Measurements from ENCODE around the gene BNIP3. TPM values are rescaled to one million over a fixed set of nuclear protein-coding genes. Genes with fewer than 3 reads are reported as not detected.

BNIP3 gene
- total and polyA plus RNA-seq, 2 of the 13 experiments (the other 11 are each of a cell fraction or from before 2014, with no cell fraction given), result 73.7 to 223 TPM

DNA sequence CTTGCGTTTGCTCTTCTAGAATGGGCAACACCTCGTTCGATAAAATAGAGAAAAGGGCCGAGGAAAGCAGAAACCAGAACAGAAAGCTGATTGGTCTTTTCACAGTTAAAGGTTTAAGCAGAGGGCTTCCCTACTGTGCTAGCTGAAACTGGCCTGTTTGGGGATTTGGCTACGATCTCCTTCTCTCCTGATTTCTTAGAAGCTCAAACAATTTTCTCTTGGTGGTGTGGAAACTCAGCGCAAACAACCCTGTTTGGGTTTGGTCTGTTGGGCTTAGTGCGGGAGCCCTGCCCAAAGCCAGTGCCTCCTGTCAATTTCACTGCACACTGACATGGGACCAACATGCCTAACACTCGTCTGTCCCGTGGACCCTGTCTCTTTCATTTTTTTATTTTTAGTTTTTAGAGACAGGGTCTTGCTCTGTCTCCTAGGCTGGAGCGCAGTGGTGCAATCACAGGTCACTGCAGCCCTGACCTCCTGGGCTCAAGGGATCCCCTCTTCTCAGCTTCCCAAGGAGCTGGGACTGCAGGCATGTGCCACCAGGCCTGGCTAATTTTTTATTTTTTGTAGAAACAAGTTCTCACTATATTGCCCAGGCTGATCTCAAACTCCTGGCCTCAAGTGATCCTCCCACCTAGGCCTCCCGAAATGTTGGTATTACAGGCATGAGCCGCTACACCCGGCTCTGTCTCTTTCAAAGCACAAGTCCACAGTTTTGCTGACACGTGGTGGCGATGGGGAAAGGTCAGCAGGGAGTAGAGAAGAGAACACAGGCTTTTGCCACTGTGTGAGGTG, 16.5 kb upstream of the BNIP3 start (continued):
- peak; percentile 40; the same call in 1 of the 2 replicates for TF ChIP-seq ZNF788 (CRISPR knock-in tag; IDR thresholded peaks at IDR 0.05; ENCODE audit: borderline replicate concordance)
- no peak for TF ChIP-seq DNMT3B (CRISPR knock-in tag; conservative IDR thresholded peaks at IDR 0.05)
- 0 out of 2 replicates have a peak, but pooled peaks have one; percentile 38 for TF ChIP-seq ZC3H13 (CRISPR knock-in tag; IDR thresholded peaks at IDR 0.05)
- TF ChIP-seq NFE2L2 (IDR thresholded peaks at IDR 0.05; ENCODE audit: low read length), result no peak
- peak; percentile 63 for TF ChIP-seq ZFX (CRISPR knock-in tag; IDR thresholded peaks at IDR 0.05; ENCODE audit: low read depth)
- TF ChIP-seq CENPT (CRISPR knock-in tag; IDR thresholded peaks at IDR 0.05; ENCODE audit: low read depth), result no peak
- 0 out of 2 replicates have a peak, but pooled peaks have one; percentile 20 for TF ChIP-seq ZNF317 (CRISPR knock-in tag; IDR thresholded peaks at IDR 0.05)
- TF ChIP-seq, protein P1, sequence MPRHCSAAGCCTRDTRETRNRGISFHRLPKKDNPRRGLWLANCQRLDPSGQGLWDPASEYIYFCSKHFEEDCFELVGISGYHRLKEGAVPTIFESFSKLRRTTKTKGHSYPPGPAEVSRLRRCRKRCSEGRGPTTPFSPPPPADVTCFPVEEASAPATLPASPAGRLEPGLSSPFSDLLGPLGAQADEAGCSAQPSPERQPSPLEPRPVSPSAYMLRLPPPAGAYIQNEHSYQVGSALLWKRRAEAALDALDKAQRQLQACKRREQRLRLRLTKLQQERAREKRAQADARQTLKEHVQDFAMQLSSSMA (CRISPR knock-in tag; IDR thresholded peaks at IDR 0.05), result no peak
- TF ChIP-seq FOXP1 (IDR thresholded peaks at IDR 0.05), result no peak
- no peak for TF ChIP-seq FOXP1 (CRISPR knock-in tag; IDR thresholded peaks at IDR 0.05)
- TF ChIP-seq MXD3 (CRISPR knock-in tag; IDR thresholded peaks at IDR 0.05), result 0 out of 2 replicates have a peak, but pooled peaks have one; percentile 60
- 0 out of 2 replicates have a peak, but pooled peaks have one; percentile 53 for TF ChIP-seq ZNF674 (CRISPR knock-in tag; IDR thresholded peaks at IDR 0.05; ENCODE audit: low read depth)
- TF ChIP-seq ARHGAP35 (CRISPR knock-in tag; IDR thresholded peaks at IDR 0.05; ENCODE audit: borderline replicate concordance), result no peak
- no peak for TF ChIP-seq ATF7-NPFF (CRISPR knock-in tag; IDR thresholded peaks at IDR 0.05; ENCODE audit: low read depth)
- TF ChIP-seq CC2D1A (CRISPR knock-in tag; IDR thresholded peaks at IDR 0.05), result no peak
- TF ChIP-seq ZNF646 (CRISPR knock-in tag; IDR thresholded peaks at IDR 0.05), result no peak
- 0 out of 2 replicates have a peak, but pooled peaks have one; percentile 21 for TF ChIP-seq ZMYM3 (CRISPR knock-in tag; IDR thresholded peaks at IDR 0.05)
- TF ChIP-seq NFIC (IDR thresholded peaks at IDR 0.05; ENCODE audit: low read length), result no peak
- TF ChIP-seq MYNN (CRISPR knock-in tag; IDR thresholded peaks at IDR 0.05; ENCODE audit: low read depth), result no peak
- TF ChIP-seq ELF1 (CRISPR knock-in tag; IDR thresholded peaks at IDR 0.05), result no peak
- TF ChIP-seq ZFP37 (CRISPR knock-in tag; IDR thresholded peaks at IDR 0.05; ENCODE audit: borderline replicate concordance), result 0 out of 2 replicates have a peak, but pooled peaks have one; percentile 54
- TF ChIP-seq ZNF792 (CRISPR knock-in tag; IDR thresholded peaks at IDR 0.05), result peak; percentile 43; the same call in 1 of the 2 replicates
- TF ChIP-seq NRL (CRISPR knock-in tag; IDR thresholded peaks at IDR 0.05; ENCODE audit: borderline replicate concordance), result no peak

All from HepG2 (cell line).